GM18505 (cell line): Measurements from ENCODE around the gene PRKCZ.
"Not testable (repeated sequence)": the region's sequence is repeated elsewhere in the genome, so short reads cannot be mapped to it uniquely, and the experiment has no call there.

Experiments
- ATAC-seq: cut with Tn5 transposase; IDR thresholded peaks from one replicate; pipeline ENCODE4 v1.9.1; 2021; ENCODE audit not compliant: unreplicated experiment
- POLR2A ChIP-seq: IDR thresholded peaks from 4 replicates; pipeline ENCODE4 v1.6.1; 2011; ENCODE audit warnings: borderline replicate concordance; ENCODE audit not compliant: insufficient read depth, insufficient read length; ENCODE audit errors: extremely low read depth

The PRKCZ gene

GRCh38 chr1:2105781-2106524 is 55.7 kb downstream of the PRKCZ start:
- TF ChIP-seq POLR2A: no peak
- ATAC-seq: no peak

DNA sequence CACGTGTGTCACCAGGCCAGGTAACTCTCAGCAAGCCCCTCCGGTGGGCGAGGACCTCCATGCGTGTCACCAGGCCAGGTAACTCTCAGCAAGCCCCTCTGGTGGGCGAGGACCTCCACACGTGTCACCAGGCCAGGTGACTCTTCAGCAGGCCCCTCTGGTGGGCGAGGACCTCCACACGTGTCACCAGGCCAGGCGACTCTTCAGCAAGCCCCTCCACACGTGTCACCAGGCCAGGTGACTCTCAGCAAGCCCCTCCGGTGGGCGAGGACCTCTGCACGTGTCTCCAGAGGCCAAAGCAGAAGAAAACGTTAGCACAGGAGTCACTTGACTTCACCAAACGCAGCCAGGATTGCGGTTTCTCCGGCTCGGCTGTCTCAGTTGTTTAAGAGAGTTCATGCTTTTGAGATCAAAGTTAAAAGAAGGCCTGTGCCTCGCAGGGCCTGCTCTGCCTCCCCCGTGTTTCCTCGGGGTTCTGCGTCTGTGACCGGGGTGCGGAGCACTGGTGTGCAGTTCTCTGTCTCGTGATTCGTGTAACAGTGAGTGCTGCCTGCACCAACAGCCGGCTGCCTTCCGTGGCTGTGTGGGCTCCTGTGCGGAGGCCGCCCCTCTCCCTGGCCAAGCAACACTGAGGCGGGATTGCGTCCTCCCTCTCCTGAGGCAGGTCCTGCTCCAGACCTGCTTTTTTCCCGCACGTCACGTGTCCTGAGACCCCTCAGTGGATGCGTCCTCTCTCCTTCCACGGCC is 56.6 kb downstream of the PRKCZ start:
- no peak for TF ChIP-seq POLR2A
- no peak for ATAC-seq

GRCh38 chr1:2107586-2108212 is 57.5 kb downstream of the PRKCZ start:
- no peak for TF ChIP-seq POLR2A
- ATAC-seq: no peak

GRCh38 chr1:2108213-2108876 is 58.1 kb downstream of the PRKCZ start:
- TF ChIP-seq POLR2A: no peak
- no peak for ATAC-seq

DNA sequence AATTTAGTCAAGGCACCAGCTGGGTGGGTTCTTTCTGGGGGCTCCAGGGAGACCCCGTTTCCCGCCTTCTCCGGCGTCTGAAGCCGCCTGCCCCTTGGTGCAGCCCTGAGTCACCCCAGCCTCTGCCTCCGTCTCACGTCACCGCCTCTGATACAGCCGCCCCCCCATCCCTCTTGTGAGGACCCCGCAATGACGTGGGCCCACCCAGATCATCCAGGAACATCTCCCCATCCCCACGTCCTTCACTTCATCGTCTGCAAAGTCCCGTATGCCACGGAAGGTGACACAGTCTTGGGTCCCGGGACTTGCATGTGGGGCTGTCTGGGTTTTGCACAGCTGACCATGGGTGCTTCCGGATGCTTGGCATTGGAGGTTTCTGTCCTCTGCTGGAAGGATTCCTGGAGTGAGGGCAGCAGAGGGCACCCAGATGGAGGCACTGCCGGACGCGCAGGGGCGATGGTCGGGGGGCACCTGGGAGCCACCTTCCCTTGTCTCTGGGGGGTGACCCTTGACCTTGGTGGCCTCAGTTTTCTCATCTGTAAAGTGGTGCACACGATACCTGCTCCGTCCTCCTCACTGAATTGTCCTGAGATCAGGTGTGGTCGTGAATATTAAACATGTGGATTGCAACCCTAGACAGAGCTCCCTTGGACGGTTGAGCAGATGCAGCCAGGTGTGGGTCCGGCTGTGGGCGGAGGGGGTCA is 58.8 kb downstream of the PRKCZ start:
- TF ChIP-seq POLR2A: no peak
- no peak for ATAC-seq

GRCh38 chr1:2109581-2110021 is 59.4 kb downstream of the PRKCZ start:
- no peak for ATAC-seq
- TF ChIP-seq POLR2A: no peak

DNA sequence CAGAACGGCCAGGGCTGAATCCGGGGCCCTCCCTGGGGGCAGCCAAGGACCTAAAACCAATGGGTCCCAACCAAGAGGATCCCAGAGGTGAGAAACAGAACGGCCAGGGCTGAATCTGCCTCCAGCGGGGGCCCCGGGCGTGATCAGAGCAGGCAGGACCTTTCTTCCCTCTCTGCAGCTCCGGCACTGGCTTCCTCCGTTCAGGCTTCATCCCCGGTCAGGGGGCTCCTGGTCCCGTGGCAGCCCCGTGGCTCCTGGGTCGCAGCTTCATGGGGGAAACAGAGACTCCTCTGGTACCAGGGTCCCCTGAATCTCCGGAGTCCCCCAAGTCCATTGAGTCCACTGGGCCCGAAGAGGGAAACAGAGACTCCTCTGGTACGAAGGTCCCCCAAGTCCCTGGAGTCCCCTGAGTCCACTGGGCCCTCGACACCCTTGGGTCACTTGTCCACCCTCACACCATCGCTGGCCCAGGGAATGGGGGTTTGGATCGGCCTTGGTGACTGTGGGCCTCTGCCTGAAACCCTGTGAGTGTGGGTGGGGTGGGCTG is 60.1 kb downstream of the PRKCZ start:
- TF ChIP-seq POLR2A: no peak

GRCh38 chr1:2110738-2111673 is 60.8 kb downstream of the PRKCZ start:
- ATAC-seq: no peak

More for the DNA sequence above, 60.1 kb downstream of the PRKCZ start:
- ATAC-seq: no peak

DNA sequence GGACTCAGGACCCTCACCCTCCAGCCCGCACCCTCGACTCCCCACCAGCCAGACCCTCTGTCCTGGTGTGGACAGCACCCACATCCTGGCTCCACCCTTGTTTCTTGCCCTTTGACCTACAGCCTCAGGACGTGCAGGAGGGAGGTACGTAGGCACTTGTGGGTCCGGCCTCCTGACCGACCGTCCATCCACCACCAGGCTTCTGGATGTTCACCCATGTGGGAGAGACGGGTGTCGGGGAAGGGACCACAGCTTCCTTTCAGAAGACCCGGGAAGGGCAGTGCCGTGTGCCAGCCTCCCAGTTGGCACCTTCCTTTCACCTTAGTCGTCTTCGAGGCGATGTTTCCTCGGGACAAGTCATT is 61.4 kb downstream of the PRKCZ start:
- no peak for ATAC-seq
- no peak for TF ChIP-seq POLR2A

More at GRCh38 chr1:2110738-2111673, 60.8 kb downstream of the PRKCZ start:
- no peak for TF ChIP-seq POLR2A

- no peak for ATAC-seq
- TF ChIP-seq POLR2A: no peak
Measured at GRCh38 chr1:2112280-2112701, 62.1 kb downstream of the PRKCZ start.

DNA sequence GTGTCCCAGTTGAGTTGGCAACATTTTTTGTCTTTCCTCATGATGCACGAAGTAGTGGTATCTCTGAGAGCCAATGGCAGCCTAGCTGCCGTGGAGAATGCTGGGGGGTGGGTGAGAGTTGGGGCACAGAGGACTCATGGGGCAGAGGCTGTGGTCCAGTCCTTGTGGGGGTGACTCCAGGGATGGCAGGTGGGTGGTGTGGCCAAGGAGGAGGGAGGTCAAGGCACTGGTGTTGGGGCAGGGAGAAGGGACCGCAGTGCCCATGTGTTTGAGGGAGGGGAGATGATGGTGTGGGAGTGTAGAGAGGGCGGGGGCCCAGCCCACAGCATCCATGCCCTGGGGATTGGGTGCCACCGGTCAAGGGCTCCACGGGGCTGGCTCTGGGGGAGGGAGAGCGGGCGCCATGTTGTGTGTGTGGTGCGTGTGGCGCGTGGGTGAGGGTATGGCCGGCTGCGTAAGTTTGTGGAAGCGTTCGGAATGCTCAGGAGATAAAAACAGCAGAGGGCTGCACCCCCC is 63.5 kb downstream of the PRKCZ start:
- no peak for ATAC-seq
- no peak for TF ChIP-seq POLR2A

DNA sequence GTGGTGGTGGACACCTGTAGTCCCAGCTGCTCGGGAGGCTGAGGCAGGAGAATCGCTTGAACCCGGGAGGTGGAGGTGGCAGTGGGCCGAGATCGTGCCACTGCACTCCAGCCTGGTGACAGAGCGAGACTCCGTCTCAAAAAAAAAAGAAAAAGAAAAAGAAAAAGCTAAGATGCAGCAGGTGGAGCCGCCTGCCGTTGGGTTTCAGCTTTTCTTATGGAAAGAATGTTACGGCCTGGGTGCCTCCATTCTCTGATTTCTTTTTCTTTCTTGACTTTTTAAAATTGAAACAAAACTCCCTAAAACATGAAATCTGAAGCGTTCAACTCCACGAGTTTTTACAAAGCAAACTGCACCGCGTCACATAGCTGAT is 64.4 kb downstream of the PRKCZ start:
- not testable (repeated sequence) for ATAC-seq
